DMS 273 treated with DMSO at 0.1 percent for 48 hours (cell line): ENCODE results near the gene FALEC.
"Not testable (repeated sequence)": the region's sequence is repeated elsewhere in the genome, so short reads cannot be mapped to it uniquely, and the experiment has no call there.

Experiments
- DNase-seq: peaks from one replicate; lab custom pipeline; 2025; lab: John Stamatoyannopoulos, UW

Gene FALEC

DNA sequence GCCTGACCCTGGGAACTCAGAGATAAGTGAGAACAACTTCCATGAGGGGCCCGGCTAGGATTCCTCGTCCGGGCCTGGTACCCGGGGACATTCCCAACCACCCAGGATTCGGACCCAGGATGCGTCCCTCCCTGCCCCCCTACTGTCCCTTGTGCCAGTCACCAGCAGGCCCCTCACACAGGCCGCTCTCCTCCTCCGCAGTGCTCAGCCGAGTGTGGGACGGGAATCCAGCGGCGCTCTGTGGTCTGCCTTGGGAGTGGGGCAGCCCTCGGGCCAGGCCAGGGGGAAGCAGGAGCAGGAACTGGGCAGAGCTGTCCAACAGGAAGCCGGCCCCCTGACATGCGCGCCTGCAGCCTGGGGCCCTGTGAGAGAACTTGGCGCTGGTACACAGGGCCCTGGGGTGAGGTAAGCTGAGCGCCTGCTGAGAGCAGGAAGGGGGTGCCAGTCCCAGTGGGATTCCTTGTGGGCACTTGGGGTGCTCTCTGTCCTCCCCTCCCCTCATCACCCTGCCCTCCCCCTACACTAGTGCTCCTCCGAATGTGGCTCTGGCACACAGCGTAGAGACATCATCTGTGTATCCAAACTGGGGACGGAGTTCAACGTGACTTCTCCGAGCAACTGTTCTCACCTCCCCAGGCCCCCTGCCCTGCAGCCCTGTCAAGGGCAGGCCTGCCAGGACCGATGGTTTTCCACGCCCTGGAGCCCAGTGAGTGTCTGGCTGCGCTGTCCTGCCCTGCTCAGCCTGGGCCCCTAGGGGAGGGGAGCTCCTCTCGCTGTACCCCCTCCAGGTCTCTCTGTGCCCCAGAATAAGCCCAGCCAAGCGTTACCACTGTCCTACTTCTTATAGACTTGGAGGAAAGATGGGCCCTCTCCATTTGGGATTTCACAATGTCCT is 43.5 kb downstream of the FALEC start:
- DNase-seq, result no peak

DNA sequence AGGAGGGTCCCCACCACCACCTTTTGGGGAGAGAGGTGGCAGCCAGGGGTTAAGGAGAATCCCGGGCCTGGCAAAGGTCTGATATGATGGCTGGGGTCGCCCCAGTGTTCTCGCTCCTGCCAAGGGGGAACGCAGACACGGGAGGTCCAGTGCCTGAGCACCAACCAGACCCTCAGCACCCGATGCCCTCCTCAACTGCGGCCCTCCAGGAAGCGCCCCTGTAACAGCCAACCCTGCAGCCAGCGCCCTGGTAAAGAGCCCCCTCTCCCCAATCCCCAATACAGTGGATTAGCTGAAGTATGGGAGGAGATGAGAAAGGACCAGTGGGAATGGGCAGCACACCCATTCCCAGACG is 44.1 kb downstream of the FALEC start:
- no peak for DNase-seq

DNA sequence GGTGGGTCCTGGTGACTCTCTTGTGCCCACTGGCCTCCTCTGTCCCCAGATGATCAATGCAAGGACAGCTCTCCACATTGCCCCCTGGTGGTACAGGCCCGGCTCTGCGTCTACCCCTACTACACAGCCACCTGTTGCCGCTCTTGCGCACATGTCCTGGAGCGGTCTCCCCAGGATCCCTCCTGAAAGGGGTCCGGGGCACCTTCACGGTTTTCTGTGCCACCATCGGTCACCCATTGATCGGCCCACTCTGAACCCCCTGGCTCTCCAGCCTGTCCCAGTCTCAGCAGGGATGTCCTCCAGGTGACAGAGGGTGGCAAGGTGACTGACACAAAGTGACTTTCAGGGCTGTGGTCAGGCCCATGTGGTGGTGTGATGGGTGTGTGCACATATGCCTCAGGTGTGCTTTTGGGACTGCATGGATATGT is 44.5 kb downstream of the FALEC start:
- peak; percentile 99 for DNase-seq

DNA sequence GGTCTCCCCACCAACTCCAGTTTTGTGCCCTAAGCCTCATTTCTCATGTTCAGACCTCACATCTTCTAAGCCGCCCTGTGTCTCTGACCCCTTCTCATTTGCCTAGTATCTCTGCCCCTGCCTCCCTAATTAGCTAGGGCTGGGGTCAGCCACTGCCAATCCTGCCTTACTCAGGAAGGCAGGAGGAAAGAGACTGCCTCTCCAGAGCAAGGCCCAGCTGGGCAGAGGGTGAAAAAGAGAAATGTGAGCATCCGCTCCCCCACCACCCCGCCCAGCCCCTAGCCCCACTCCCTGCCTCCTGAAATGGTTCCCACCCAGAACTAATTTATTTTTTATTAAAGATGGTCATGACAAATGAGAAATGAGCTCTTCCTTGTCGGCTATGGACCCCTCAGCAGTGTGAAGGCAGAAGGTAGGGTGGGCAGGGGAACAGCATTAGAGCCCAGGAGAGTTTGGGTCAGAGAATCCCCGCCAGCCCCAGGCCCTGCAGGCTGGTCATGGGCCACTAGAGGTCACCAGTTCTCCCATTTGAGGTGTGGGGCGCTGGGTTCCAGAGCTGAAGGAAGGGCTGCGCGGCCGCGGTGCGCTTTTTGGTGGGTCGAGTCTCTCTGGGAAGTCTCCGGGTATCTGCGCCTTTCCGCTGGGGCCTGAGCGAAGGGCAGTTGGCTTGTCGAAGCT is 45.2 kb downstream of the FALEC start:
- peak; percentile 100 for DNase-seq

DNA sequence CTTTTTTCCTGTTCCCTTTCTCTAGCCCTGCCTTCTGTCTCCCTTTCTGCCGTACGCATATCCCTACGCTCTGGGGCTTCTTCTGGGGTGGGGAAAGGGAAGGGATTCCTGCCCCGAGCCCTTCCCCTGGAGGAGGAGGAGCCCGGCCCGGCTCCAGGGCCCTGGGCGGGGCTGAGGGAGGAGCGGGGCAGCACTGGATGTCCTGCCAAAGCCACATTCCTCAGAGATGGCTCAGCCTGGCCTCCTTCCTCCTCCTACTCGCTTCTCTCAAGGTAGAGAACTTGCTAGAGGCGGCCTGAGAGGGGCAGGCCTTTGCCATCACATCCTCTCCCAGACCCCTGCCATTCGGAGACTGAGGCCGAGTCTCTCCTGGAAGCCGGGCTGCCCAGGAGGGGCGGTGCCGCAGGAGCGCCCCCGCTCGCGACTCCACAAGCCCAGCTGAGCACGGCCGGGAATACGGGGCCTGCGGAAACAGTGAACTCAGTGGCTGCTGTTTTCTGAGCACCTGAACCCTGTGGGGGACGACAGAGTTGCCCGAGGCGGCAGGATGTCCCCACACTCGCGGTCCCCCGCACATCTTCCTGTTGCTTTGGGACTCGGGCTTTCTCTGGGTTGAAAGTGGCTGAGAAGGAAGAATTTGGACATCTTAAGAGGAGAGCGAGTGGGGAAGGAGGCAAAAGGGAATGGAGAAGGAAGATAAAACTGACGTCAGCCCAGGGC is 45.9 kb downstream of the FALEC start:
- peak; percentile 100 for DNase-seq

DNA sequence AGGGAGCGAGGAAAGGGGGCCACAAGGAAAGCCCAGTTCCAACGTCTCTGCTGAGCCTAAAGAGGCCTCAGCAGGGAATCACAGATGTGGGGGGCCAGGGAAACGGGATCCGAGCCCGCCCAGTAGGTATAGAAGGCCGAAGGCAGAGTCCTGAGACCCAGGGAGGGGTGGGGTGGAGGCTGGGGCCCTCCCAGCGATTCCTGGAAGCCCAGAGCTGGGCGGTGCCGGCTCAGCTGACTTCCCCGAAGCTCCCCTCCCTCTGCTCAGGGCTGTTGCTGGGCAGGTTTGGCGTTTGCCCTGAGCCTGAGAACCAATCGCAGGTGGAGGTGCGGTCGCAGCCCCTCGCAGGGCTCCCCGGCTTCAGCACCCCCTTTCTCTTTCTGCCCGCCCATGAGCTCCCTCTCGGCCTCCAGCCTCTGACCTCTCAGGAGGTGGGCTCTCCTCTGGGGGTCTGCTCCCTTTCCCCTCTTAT is 46.5 kb downstream of the FALEC start:
- DNase-seq, result peak; percentile 100

DNA sequence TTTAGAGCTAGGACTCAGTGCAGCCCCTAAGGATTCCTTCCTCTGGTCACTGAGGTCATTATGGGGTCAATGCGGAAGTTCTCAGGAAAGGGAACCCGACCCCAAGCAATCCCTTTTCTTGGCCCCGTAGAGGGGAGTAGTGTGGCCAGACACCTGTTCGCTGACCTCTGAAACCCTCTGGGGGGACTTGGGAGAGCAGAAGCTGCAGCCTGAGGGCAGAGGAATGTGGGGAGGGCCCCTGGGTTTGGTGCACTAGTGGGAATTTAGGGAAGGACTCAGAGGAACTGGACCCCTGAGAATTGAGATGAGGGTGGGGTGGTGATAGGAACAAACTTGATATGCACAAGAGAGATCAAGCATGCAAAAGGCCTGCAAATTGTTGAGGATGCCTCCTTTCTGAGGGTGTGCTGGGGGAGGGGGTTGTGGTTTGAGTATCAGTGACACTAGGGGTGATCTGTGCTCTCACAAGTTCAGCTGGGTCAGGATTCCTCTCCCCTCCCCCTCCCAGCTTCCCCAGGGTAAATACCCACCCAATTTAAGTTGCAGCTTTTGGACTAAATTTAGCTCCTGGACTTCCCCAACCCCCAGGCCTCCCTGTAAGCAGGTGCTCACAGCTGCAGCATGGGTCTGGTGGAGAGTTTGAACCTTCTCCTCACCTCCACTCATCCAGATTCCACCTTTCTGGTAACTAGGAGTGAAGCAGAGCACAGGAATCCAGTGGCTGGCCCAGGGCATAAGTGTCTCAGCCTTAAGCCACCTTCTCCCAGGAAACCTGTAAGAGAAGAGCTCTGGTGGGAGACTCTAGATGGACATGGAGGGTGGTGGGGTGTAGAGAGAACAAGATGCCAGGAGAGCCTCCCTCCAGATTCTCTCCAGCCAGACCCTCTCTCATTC is 47.1 kb downstream of the FALEC start:
- no peak for DNase-seq

DNA sequence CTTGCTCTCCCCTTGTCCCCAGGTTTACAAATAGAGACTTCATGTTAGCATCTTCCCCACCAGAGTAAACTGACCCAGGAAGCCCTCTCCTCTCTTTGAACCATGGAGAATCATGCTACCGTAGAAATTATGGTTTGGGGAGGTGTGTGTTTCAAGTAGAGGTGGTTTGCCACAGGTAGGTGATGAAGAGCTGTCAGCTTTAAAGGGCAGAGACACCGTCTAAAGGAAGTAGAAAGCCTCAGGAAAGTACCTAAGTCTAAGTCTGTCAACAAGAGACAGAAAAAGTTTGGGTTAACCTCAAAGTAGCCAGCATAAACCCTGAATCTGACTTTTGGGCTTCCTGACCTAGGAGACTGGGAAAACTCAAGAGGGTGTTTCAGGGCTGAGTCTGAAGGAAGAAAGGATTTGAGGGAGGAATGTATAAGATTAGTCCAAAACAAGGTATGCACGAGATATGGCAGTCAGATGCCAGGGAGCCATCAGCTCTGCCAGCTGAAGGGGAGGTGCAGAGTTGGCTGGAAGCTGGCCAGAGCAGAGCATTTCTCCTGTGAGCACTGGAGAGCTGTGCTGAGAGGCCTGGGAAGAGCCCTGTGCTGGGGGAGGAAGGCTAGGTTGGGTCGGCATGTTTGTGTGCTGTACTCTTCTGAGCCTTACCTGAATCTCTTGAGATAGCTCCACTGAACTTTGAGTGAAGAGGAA is 47.9 kb downstream of the FALEC start:
- DNase-seq, result peak; percentile 100

DNA sequence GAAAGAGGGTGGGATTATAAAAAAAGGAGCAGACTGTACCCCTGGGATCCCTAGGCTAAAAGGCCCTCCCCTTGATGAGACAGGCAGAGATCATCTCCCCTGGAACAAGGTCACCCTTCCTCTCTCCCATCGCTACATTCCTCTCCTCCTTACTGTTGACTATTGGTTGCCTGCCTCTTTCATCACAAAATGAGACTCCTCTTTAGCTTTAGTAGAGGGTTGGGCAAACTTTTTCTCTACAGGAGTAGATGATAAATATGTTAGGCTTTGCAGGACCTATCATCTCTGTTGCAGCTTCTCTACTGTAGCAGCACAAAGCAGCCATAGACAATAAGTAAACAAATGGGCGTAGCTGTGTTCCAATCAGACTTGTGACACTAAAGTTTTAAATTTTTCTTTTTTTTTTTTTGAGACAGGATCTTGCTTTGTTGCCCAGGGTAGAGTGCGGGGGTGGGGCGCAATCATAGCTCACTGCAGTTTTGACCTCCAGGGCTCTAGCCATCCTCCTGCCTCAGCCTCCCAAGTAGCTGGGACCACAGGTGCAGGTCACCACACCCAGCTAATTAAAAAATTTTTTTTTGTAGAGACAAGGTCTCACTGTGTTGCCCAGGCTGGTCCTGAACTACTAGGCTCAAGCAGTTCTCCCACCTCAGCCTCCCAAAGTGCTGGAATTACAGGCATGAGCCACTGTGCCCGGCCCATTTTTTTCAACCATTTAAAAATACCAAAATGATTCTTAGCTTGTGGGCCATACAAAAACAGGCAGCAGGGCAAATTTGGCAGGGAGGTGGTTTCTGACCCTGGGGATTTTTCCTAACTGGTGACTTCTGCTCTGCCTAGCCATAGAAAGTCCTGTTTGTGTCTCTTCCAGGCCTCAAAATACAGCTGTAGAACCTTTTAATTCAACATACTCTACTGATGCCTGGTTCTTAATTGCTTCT is 48.8 kb downstream of the FALEC start:
- no peak for DNase-seq

DNA sequence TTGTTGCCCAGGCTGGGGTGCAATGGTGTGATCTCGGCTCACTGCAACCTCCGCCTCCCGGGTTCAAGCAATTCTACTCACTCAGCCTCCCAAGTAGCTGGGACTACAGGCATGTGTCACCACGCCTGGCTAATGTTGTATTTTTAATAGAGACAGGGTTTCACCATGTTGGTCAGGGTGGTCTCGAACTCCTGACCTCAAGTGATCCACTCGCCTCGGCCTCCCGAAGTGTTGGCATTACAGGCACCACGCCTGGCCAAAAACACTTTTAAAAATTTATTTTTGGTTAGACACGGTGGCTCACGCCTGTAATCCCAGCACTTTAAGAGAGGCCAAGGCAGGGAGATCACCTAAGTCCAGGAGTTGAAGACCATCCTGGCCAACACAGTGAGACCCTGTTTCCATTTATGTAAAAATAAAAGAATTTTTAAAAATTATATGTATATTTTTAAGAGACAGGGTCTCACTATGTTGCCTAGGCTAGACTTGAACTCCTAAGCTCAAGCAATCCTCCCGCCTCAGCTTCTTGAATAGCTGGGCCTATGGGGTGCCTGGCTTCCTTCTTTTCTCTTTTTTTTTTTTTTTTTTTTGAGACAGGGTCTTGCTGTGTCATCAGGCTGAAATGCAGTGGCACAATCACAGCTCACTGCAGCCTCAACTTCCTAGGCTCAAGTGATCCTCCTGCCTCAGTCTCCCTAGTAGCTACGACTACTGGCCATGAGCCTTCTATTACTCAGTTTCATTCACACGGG is 49.9 kb downstream of the FALEC start:
- not testable (repeated sequence) for DNase-seq

DNA sequence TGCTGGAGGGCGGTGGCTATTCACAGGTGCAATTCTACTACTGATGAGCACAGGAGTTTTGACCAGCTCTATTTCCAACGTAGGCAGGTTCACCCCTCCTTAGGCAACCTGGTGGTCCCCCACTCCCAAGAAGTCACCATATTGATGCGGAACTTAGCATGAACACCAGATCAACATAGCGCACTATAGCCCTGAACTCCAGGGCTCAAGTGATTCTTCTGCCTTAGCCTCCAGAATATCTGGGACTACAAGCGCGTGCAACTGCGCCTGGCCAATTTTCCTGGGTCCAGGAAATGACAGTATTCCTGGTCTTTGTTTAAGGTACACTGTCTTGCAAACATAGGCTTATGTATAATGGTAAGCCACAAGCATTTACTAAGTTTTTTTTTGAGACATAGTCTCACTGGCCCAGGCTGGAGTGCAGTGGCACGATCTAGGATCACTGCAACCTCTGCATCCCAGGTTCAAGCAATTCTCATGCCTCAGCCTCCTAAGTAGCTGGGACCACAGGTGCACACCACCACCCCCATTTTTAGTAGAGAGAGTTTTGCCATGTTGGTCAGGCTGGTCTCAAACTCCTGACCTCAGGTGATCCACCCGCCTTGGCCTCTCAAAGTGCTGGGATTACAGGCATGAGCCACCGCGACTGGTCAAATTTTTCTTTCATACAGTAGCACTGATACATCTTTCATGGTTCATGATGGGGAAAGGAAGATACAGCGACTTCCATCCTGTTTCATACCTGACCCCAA is 51.2 kb downstream of the FALEC start:
- DNase-seq, result no peak

DNA sequence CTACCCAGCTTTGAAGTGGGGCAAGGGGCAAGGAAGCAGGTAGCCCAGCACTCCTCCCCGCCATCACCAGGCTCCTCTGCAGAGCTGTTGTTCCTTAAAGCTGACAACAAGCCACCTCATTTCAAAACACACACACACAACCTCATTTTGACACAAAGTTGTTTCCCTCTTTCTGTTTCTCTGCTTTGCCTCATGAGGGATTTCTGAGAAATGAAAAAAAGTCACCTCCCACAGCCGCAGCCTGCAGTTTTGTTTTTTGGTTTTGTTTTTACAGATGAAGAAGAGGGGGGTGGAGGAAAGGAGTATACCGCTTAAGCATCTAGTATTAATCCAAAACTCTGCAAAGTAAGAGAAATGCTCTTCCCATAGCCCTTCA is 51.8 kb downstream of the FALEC start:
- no peak for DNase-seq

DNA sequence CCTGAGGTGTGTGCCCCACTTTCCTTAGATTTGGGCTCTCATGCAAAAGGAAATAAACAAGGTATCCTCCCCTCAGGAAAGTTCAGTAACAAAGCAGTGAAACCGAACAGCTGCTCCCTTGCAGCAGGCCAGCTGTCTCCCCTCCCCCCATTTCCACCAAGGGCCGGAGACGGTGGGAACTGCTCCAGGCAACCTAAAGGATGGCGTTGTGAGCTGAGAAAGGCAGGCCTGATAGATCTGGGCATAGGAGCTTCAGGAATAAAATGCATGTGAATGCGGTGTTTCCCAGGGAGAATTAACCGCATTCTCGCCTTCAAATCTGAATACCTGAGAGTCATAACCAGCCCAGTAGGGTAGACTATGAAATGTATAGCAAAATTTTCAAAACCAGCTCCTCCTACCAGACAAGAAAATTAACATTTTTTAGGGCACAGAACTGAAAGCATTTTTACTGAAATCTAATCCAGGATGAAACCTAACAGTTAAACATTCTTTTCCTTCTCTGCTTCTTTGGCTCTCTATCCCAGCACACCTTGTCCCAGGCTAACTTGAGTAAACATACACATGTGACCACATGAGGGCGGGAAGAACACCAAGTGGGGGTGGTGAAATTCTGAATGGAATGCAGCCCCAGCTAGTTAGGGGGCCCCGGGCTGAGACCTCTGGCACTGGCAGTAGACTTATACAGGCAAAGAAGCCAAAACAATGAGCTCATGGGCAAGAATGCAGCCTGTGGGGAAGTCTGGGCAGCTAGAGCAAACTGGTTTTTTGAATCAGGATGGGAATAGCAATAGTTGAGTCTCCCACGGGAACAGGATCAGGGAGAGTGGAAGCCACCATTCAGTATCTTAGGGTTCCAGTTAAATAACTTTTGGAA is 52.4 kb downstream of the FALEC start:
- DNase-seq, result peak; percentile 100

DNA sequence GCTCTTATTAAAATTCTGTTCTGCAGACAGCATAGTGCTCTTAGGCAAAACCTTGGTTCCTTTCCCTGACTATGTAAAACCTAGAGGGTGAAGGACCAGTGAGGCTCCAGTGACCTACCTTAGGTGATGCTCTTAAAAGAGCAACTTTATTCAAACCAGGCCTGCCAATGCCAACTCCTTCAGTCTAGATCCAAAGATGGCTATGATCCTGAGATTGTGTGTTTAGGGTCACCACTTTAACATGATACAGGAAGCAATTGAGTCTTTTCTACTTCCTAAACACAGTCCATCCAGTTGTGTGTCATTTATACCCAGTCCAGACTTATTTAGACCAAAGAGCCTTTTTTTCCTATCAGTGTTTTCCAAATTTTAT is 53.0 kb downstream of the FALEC start:
- no peak for DNase-seq

DNA sequence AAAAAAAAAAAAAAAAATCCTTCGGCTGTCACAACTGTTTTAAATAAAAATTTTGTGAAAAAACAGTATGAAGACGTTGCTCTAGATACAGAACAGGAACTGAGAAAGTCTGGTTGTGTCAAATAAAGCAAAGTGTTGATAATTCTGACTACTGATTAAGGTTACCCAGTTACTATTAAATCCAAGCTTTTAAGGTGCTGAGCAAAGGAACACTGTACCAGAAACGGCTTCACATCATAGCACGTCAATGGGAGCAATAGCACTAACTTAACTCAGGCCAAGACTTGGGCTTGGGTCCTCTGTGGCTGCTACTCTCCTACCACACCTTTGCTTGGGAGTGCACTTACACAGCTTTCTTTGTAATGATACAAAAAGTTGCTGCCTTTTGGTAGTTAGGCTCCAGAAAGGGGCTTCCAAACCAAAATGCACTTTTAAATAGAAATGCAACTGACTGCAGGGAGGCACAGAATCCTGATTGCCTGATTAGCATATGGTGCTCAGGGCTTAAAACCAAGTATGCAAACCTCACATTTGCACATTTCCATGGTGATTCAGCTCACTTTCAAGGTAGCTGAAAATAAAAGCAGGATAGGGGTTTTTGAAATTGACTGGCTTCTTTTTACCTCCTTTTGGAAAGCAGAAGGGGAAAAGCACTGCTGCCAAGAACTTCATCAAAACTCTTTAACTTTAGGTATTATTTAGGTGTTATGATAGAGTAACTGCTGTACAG is 57.5 kb downstream of the FALEC start:
- no peak for DNase-seq

DNA sequence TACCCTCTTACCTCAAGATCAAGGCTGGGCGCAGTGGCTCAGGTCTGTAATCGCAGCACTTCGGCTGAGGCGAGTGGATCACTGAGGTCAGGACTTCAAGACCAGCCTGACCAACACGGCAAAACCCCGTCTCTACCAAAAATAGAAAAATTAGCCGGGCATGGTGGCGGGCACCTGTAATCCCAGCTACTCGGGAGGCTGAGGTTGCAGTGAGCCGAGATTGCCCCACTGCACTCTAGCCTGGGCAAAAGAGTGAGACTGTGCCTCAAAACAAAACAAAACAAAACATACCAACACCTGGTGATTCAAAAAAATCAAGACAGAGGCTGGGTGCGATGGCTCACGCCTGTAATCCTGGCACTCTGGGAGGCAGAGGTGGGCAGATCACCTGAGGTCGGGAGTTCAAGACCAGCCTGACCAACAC is 58.1 kb downstream of the FALEC start:
- DNase-seq, result not testable (repeated sequence)
